Activated CD4-positive, alpha-beta T cell treated with anti-CD3 and anti-CD28 coated beads, Interleukin-2, Interleukin-4, amounts not matched to agents 100 ng/mL and 50 ng/mL, durations not matched to agents 16 hours and 8 hours (primary cell): ENCODE measurements around the gene ZNF565.
"Not testable (repeated sequence)": the region's sequence is repeated elsewhere in the genome, so short reads cannot be mapped to it uniquely, and the experiment has no call there.

Experiments
- DNase-seq: peaks from one replicate; pipeline ENCODE4 v3.0.0-alpha.2; 2020; ENCODE audit warnings: low spot score

Gene ZNF565

GRCh38 chr19:36212895-36213294 is 1.6 kb downstream of the ZNF565 start:
- DNase-seq: no peak

GRCh38 chr19:36210497-36210896 is 4.0 kb downstream of the ZNF565 start:
- no peak for DNase-seq

DNA sequence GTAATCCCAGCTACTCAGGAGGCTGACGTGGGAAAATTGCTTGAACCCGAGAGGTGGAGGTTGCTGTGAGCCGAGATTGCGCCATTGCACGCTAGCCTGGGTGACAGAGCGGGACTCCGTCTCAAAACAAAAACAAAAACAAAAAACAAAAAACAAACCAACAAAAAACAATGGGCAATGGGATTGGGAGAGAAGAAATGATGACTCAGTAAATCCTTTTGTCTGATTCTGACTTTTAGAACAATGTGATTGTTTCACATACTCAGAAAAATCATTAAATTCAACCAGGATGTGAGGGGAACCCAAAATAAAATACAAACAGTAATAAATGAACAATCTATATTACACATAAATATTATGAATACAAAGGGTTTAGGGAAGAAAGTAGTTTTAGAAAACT is 5.1 kb downstream of the ZNF565 start:
- no peak for DNase-seq

- no peak for DNase-seq
Measured at GRCh38 chr19:36207605-36208252, 6.7 kb downstream of the ZNF565 start.

GRCh38 chr19:36203293-36203692 is 11.2 kb downstream of the ZNF565 start:
- DNase-seq: no peak

GRCh38 chr19:36201684-36202083 is 12.8 kb downstream of the ZNF565 start:
- DNase-seq: no peak

DNA sequence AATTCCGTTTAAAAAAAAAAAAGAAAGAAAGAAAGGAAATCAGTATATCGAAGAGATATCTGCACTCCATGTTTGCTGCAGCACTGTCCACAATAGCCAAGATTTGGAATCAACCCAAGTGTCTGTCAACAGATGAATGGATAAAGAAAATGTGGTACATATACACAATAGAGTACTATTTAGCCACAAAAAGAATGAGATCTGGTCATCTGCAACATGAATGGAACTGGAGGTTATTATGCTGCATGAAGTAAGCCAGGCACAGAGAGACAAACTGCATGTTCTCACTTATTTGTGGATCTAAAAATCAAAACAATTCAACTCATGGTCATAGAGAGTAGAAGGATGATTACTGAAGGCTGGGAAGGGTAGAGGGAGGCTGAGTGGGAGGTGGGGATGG is 16.3 kb downstream of the ZNF565 start:
- no peak for DNase-seq

- no peak for DNase-seq
Measured at GRCh38 chr19:36196249-36196648, 18.2 kb downstream of the ZNF565 start.

- DNase-seq: not testable (repeated sequence)
Measured at GRCh38 chr19:36186722-36187121, 27.7 kb downstream of the ZNF565 start.

GRCh38 chr19:36183245-36183628 is 31.2 kb downstream of the ZNF565 start:
- DNase-seq: no peak

DNA sequence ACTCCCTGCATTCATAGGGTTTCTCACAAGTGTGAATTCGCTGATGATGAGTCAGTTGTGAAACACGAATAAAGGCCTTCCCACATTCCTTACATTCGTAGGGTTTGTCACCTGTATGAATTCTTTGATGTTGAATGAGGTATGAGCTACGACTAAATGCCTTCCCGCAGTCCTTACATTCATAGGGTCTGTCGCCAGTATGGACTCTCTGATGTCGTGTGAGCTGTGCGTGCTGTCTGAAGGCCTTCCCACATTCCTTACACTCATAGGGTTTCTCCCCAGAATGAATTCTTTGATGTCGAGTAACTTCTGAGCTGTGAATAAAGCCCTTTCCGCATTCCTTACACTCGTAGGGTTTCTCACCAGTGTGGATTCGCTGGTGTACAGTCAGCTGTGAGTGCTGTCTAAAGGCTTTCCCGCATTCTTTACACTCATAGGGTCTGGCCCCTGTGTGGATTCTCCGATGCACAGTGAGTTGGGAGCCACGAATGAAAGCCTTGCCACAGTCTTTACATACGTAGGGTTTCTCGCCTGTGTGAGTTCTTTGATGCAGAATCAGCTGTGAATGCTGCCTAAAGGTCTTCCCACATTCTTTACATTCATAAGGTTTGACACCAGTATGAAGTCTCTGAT is 31.7 kb downstream of the ZNF565 start:
- no peak for DNase-seq

- DNase-seq: not testable (repeated sequence)
Measured at GRCh38 chr19:36179077-36179476, 35.4 kb downstream of the ZNF565 start.

- not testable (repeated sequence) for DNase-seq
Measured at GRCh38 chr19:36173846-36174245, 40.6 kb downstream of the ZNF565 start.

DNA sequence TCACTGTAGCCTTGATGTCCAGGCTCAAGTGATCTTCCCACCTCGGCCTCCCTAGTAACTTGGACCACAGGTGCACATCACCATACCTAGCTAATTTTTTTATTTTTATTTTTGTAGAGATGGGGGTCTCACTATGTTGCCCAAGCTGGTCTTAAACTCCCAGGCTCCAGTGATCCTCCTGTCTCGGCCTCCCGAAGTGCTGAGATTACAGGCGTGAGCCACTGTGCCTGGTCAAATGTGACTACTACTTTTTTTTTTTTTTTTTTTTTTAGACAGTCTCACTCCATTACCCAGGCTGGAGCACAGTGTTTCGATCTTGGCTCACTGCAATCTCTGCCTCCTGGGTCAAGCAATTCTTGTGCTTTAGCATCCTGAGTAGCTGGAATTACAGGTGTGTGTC is 41.6 kb downstream of the ZNF565 start:
- DNase-seq: no peak

GRCh38 chr19:36169084-36169760 is 45.2 kb downstream of the ZNF565 start:
- no peak for DNase-seq

GRCh38 chr19:36163813-36164212 is 50.7 kb downstream of the ZNF565 start:
- DNase-seq: no peak

- DNase-seq: no peak
Measured at GRCh38 chr19:36160821-36161596, 53.5 kb downstream of the ZNF565 start.

- no peak for DNase-seq
Measured at GRCh38 chr19:36153126-36153525, 61.3 kb downstream of the ZNF565 start.

GRCh38 chr19:36152352-36153091 is 61.9 kb downstream of the ZNF565 start, which contains the start of gene COX7A1:
Gene COX7A1, minus strand, starts transcription at chr19:36152447. Its CDS starts 40 bp downstream, at chr19:36152407.
- DNase-seq: no peak

- no peak for DNase-seq
Measured at GRCh38 chr19:36152019-36152351, 62.5 kb downstream of the ZNF565 start.

- DNase-seq: no peak
Measured at GRCh38 chr19:36151144-36152018, 63.1 kb downstream of the ZNF565 start.
